Mucosa of descending colon (tissue), 3 donors: ENCODE results near the gene PEAK1. TPM values are rescaled to one million over a fixed set of nuclear protein-coding genes. Genes with fewer than 3 reads are reported as not detected.

ENCODE experiments used
- ATAC-seq: fragments of 200-7000 bp; cut with Tn5 transposase; one replicate; pipeline ENCODE4 v1.9.1; 2020; ENCODE audit warnings: mild to moderate bottlenecking, moderate library complexity
- DNase-seq, 3 donors: peaks; one replicate each; pipeline ENCODE4 v3.0.0-alpha.2; 2020
- H3K36me3 ChIP-seq: fragments of 200-600 bp; one replicate; pipeline ENCODE4 v1.8.0; 2021; ENCODE audit warnings: low read depth, mild to moderate bottlenecking
- H3K4me1 ChIP-seq: fragments of 200-600 bp; one replicate; pipeline ENCODE4 v1.8.0; 2021; ENCODE audit warnings: low read depth, mild to moderate bottlenecking
- H3K4me3 ChIP-seq: fragments of 200-600 bp; one replicate; pipeline ENCODE4 v1.8.0; 2021; ENCODE audit warnings: mild to moderate bottlenecking
- H3K9me3 ChIP-seq: fragments of 200-600 bp; one replicate; pipeline ENCODE4 v1.8.0; 2021; ENCODE audit warnings: mild to moderate bottlenecking
- intact Hi-C, 2 donors: fragments of 100-400 bp; cut with DNase I in 1 of 2; cut with micrococcal nuclease in 1 of 2; formaldehyde crosslinking; loops; one replicate each; pipeline versions ENCODE4 v1.11.0 to v1.11.1; 2022; cut with DNase I, micrococcal nuclease
- total RNA-seq, 3 donors: library from RNA; stranded (reverse); fragmentation: NEBNext Ultra II Directional in 2 of 3; extraction: Animal tissue kit (Norgen Biotek cat#: 25700) in 2 of 3; gene quantifications; one replicate each; pipeline versions ENCODE4 v1.2.1 to v1.2.4, GENCODE V29; 2021 to 2023
- TF ChIP-seq, protein P1 (sequence below): fragments of 200-600 bp; IDR thresholded peaks from one replicate; pipeline ENCODE4 v1.8.0; 2022; ENCODE audit warnings: antibody characterized with exemption, mild to moderate bottlenecking
- donor health status: DM: no; HTN: no; CAD: no; lungs with moderate emphysema.
- donor health status: DM: no; HTN: no; CAD: no.
- donor health status: DM: no; HTN: yes; CAD: no.

PEAK1 gene
- total RNA-seq, 3 donors from 2014 or later = 47.9 to 75.3 (median 65.7) TPM

DNA sequence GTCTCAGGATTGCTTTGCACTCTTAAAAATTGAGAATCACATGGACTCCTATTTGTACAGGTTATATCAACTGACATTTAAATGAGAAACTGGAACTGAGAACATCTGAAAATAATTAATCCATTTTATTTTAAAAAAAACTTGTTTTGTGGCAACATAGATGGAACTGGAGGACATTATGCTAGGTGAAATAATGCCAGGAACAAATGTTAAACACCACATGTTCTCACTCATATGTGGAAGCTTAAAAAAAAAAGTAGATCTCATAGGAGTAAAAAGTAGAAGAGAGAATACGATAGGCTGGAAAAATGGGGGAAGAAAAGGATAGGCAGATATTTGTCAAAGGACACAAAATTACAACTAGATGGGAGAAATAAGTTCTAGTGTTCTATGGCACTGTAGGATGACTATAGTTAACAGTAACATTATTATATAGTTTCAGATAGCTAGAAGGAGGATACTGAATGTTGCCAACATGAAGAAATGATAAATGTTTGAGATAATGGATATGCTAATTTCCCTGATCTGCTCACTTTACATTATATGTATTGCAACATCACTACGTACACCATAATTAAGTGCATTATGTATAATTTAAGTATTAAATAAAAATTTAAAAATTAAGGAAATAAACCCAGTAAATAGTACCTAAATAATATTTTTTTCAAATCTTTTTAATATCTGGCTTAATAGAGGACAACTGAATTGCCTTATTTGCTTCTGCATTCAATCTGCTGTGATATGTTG lies 248.5 kb downstream of the PEAK1 start:
- no peaks in the 10 kb centered on the region for H3K9me3 ChIP-seq
- no peak for ATAC-seq
- peaks cover 12% of the 10 kb centered on the region for H3K4me1 ChIP-seq
- no peak overlapping the region for H3K4me3 ChIP-seq
- no peaks in the 10 kb centered on the region for H3K36me3 ChIP-seq
- TF ChIP-seq, protein P1, sequence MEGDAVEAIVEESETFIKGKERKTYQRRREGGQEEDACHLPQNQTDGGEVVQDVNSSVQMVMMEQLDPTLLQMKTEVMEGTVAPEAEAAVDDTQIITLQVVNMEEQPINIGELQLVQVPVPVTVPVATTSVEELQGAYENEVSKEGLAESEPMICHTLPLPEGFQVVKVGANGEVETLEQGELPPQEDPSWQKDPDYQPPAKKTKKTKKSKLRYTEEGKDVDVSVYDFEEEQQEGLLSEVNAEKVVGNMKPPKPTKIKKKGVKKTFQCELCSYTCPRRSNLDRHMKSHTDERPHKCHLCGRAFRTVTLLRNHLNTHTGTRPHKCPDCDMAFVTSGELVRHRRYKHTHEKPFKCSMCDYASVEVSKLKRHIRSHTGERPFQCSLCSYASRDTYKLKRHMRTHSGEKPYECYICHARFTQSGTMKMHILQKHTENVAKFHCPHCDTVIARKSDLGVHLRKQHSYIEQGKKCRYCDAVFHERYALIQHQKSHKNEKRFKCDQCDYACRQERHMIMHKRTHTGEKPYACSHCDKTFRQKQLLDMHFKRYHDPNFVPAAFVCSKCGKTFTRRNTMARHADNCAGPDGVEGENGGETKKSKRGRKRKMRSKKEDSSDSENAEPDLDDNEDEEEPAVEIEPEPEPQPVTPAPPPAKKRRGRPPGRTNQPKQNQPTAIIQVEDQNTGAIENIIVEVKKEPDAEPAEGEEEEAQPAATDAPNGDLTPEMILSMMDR = no peak
- DNase-seq = no peak
- intact Hi-C loops = no loop called here

DNA sequence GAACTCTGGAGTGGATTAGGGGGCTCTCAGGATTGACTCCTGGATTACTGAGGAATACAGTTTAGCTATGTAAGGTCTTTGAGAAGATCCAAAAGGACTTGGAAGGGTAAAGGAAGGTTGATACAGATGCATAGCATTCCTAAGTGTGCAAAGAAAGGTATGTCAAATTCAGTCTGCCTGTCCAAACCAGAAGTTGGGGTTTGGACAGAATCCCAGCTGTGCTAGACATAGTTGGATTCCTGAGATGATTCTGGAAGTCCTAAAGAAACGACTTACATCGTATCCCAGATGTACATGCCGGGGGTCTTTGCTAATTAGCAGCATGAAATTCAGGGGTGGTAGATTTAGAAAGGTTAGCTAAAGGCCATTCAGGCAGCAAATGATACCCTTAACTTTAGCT lies 251.3 kb downstream of the PEAK1 start:
- Histone ChIP-seq H3K36me3 (no peaks in the 10 kb centered on the region), H3K4me1 (peaks cover 8% of the 10 kb centered on the region), H3K4me3 (no peak overlapping the region), H3K9me3 (no peaks in the 10 kb centered on the region)
- DNase-seq (no peak), ATAC-seq (no peak)
- TF ChIP-seq, protein P1 = no peak
- intact Hi-C loops = no loop called here

DNA sequence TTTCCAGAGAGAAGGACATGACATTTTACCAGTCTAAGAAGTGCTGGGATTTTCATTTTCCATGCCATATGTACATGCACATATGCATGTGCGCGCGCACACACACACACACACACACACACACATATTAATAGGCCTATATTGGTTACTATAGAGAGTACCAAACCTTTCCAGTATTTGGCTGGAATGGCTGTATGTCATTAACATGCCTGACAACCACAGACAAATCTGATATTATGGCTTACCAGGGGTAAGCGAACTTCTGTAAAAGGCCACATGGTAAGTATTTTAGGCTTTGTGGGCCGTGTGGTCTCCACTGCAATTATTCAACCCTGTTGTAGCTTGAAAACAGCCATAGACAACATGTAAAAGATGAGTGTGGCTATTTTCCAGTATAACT lies 251.8 kb downstream of the PEAK1 start:
- TF ChIP-seq, protein P1 = no peak
- H3K36me3 ChIP-seq = no peaks in the 10 kb centered on the region
- DNase-seq (no peak), ATAC-seq (no peak)
- intact Hi-C loops = no loop called here
- no peak overlapping the region for H3K4me3 ChIP-seq
- no peaks in the 10 kb centered on the region for H3K9me3 ChIP-seq
- peaks cover 3% of the 10 kb centered on the region for H3K4me1 ChIP-seq

DNA sequence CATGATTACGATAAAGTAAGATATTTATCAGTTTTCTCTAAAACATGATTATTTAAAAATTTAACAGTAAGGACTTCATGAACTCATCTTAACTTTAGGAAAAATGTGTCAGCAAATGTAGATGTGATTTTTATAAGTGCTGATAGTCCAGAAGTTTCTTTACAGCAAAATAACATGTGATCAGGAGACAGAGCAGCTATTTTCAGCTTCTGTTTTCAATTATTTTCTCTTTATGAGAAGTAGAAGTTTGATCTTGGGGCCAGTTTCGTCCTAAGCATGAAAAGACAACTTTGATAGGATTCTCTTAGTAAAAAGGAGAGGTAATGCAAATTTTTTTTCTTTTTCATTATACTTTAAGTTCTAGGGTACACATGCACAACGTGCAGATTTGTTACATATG lies 252.5 kb downstream of the PEAK1 start:
- Histone ChIP-seq H3K4me3 (no peak overlapping the region), H3K9me3 (no peaks in the 10 kb centered on the region), H3K4me1 (no peaks in the 10 kb centered on the region), H3K36me3 (no peaks in the 10 kb centered on the region)
- DNase-seq (no peak), ATAC-seq (no peak)
- intact Hi-C loops = no loop called here
- TF ChIP-seq, protein P1 = no peak

DNA sequence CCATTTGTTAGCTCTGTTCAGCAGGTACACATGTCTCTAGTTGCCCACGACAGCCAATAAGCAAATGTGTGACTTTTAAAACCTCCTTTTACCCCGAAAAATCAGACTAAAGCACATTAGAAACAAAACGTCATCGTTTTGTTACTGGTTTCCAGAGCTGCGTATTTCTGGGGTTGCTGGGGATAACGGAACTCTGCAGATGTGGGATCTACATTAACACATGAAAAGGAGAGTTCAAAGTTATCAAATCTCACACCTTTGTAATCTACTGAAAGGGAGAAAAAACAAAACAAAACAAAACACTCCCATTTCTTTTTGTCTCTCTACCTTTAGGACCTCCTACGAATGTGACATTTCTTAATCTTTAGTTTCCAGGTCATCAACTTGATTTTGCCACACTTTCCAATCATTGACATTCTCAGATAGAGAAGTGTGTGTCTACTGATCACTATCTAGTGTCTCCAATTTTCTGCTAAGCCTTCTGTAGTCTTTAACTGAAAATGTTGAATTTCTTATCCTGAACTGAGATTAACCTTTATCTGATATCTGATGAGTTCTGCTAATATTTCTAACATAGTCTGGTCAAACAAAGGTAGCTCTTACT lies 256.0 kb downstream of the PEAK1 start:
- intact Hi-C loops = no loop called here
- Histone ChIP-seq H3K9me3 (no peaks in the 10 kb centered on the region), H3K4me3 (no peak overlapping the region), H3K36me3 (no peaks in the 10 kb centered on the region), H3K4me1 (peaks cover 15% of the 10 kb centered on the region)
- ATAC-seq = no peak
- DNase-seq = no peak
- TF ChIP-seq, protein P1 = no peak
